NT2/D1 (cell line): ENCODE measurements around the gene BRAT1.

Experiments
- DNase-seq: peaks from one replicate; pipeline ENCODE4 v3.0.0-alpha.2; 2011; ENCODE audit warnings: low read depth, low spot score
- H3K27me3 ChIP-seq: 2 replicates; pipeline ENCODE4 v1.6.0; 2011; ENCODE audit warnings: mild to moderate bottlenecking; ENCODE audit not compliant: insufficient read length, insufficient read depth
- H3K36me3 ChIP-seq: 2 replicates; pipeline ENCODE4 v1.6.1; 2011; ENCODE audit warnings: mild to moderate bottlenecking, low read length, mixed read lengths; ENCODE audit not compliant: insufficient read depth, insufficient read length
- H3K4me1 ChIP-seq: 2 replicates; pipeline ENCODE4 v1.5.1; 2011; ENCODE audit not compliant: insufficient read depth, insufficient read length
- H3K4me3 ChIP-seq: 2 replicates; pipeline ENCODE4 v1.5.1; 2011; ENCODE audit warnings: low read depth; ENCODE audit not compliant: insufficient read length
- H3K9ac ChIP-seq: 2 replicates; pipeline ENCODE4 v1.6.0; 2011; ENCODE audit warnings: low read depth; ENCODE audit not compliant: insufficient read length
- H3K9me3 ChIP-seq: 2 replicates; pipeline ENCODE4 v1.5.1; 2011; ENCODE audit warnings: mild to moderate bottlenecking, low read length; ENCODE audit not compliant: insufficient read depth
- SUZ12 ChIP-seq: IDR thresholded peaks from 2 replicates; pipeline ENCODE4 v1.6.1; 2011; ENCODE audit not compliant: insufficient read length, insufficient read depth; ENCODE audit errors: extremely low read depth
- YY1 ChIP-seq: IDR thresholded peaks from 2 replicates; pipeline ENCODE4 v1.6.1; 2011; ENCODE audit not compliant: insufficient read length, insufficient read depth
- ZNF274 ChIP-seq: IDR thresholded peaks from 2 replicates; pipeline ENCODE4 v1.6.1; 2011; ENCODE audit warnings: mild to moderate bottlenecking, low read depth, low read length

BRAT1 gene

DNA sequence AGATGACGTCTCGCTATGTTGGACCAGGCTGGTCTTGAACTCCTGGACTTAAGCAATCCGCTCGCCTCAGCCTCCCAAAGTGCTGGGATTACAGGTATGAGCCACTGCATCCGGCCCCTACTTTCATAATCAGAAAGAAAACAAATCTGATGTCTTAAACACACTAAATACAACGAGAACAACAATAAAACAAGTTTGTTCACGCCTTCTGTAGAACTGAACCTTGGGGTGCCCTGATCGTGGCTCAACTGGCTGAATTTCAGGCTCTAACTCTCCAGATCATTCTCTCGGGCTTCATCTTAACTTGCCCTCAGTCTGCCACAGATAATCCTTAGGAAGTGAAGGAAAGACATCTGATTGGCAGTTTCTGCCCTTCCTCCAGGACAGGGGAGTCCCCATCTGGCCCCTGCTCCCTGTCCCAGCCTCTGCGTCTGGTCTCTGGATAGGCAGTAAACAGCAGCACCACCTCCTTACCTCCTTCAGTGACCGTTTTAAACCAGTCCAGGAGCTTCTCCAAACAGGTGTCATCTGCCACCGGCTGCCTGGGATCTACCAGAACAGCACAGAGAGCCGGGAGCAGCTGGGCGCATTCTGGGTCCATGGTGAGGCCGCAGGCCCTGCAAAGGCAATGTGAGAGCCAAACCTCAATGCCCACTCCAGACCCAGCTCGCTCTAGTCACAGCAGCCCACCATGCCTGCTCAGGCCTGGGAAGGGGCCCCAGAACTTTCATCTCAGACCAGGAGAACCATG lies 1.3 kb downstream of the BRAT1 start:
- DNase-seq = no peak
- peak overlapping the region; percentile 73 for H3K4me3 ChIP-seq
- peaks cover 6% of the 10 kb centered on the region for H3K4me1 ChIP-seq
- no peak for TF ChIP-seq SUZ12
- no peak for TF ChIP-seq YY1
- no peak for TF ChIP-seq ZNF274
- H3K9ac ChIP-seq = peak overlapping the region; percentile 98
- peaks cover 32% of the 10 kb centered on the region for H3K36me3 ChIP-seq
- no peaks in the 10 kb centered on the region for H3K9me3 ChIP-seq
- no peaks in the 10 kb centered on the region for H3K27me3 ChIP-seq

DNA sequence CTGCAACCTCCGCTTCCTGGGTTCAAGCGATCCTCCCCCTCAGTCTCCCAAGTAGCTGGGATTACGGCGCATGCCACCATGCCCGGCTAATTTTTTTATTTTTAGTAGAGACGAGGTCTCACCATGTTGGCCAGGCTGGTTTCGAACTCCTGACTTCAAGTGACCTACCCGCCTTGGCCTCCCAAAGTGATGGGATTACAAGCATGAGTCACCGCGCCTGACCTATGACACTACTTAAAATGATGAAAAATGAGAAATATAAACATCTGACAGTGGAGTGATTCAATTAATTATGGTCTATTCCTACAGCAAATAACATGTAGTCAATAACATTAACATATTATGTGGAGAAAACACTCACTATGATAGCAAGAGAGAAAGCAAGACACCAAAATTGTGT lies 2.2 kb downstream of the BRAT1 start:
- H3K9ac ChIP-seq = no peak overlapping the region
- TF ChIP-seq YY1 (no peak), ZNF274 (no peak), SUZ12 (no peak)
- DNase-seq = no peak
- H3K27me3 ChIP-seq = no peaks in the 10 kb centered on the region
- no peak overlapping the region for H3K4me3 ChIP-seq
- peaks cover 6% of the 10 kb centered on the region for H3K4me1 ChIP-seq
- peaks cover 36% of the 10 kb centered on the region for H3K36me3 ChIP-seq
- H3K9me3 ChIP-seq = no peaks in the 10 kb centered on the region

DNA sequence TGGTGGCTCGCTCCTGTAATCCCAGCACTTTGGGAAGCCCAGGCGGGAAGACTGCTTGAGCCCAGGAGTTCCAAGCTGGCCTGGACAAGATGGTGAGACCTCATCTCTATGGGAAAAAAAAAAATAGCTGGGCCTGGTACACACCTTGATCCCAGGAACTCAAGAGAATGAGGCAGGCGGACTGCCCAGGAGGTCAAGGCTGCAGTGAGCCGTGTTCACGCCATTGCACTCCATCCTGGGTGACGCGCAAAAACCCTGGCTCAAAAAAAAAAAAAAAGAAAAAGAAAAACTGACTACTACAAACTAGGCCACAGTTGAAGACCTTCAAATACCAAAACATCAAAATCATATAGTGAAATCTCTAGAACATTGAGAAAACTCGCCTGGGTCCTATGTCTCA lies 3.9 kb downstream of the BRAT1 start:
- peaks cover 6% of the 10 kb centered on the region for H3K4me1 ChIP-seq
- H3K4me3 ChIP-seq = no peak overlapping the region
- H3K36me3 ChIP-seq = peaks cover 52% of the 10 kb centered on the region
- H3K9ac ChIP-seq = no peak overlapping the region
- no peak for DNase-seq
- TF ChIP-seq ZNF274 (no peak), YY1 (no peak), SUZ12 (no peak)
- no peaks in the 10 kb centered on the region for H3K27me3 ChIP-seq
- no peaks in the 10 kb centered on the region for H3K9me3 ChIP-seq

DNA sequence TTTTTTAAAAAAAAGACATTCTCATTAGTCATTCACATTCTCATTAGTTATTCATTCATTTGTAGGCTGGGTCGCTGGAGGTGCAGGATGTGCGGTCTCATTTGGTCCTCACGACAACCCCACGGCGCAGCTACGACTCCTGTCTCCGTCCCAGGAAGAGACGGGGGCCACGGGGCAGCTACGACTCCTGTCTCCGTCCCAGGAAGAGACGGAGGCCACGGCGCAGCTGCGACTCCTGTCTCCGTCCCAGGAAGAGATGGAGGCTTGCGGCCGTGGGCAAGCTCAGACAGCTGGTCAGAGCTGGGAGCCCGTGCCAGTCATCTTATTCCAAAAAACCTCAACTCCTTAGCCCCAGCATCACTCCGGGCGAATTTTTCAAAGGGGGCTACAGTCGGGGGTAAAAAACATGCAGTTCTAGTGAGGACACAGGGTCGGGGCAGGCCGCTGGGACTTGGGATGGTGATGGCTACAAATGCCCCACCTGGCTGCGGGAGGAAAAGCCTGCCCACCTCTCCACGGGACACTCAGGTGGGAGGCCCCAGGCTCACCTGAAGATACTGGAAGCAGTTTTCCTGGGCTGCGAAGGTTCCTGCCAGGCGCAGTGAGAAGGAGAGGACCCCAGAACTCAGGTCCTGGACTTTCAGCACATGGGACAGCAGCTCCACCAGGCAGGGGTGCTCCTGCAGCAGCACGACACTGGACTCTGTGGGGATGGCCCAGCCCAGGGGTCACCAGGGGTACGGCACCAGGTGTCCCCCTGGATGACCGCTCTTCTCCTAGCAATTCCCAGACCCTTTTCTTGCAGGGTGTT lies 8.3 kb downstream of the BRAT1 start:
- no peak for DNase-seq
- no peaks in the 10 kb centered on the region for H3K27me3 ChIP-seq
- peaks cover 2% of the 10 kb centered on the region for H3K4me1 ChIP-seq
- H3K9ac ChIP-seq = no peak overlapping the region
- TF ChIP-seq ZNF274 (no peak), YY1 (no peak), SUZ12 (no peak)
- H3K4me3 ChIP-seq = no peak overlapping the region
- peaks cover 73% of the 10 kb centered on the region for H3K36me3 ChIP-seq
- H3K9me3 ChIP-seq = no peaks in the 10 kb centered on the region

DNA sequence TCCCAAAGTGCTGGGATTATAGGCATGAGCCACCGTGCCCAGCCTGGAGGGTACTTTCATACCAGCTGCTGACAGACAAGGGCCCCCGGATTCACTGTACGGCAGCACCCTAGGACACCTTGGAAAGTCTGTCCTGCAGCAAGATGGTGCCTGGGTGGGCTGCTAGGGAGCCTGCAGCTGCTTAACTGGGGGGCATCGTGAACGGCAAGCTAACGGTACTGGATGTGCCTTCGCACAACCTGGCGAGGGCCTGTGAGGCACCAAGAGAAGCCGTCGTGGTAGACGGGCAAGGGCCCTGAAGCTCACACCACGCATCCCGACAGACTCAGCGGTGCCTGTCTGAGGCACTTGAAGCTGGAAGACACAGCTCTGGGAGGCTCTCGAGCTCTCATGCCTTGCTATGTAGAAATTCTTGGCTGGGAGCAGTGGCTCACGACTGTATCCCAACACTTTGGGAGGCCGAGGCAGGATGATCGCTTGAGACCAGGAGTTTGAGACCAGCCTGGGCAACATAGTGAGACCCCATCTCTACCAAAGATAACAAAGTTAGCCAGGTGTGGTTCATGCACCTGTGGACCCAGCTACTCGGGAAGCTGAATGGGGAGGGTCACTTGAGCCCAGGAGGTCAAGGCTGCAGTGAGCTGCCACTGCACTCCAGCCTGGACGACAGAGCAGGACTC lies 9.4 kb downstream of the BRAT1 start:
- no peaks in the 10 kb centered on the region for H3K27me3 ChIP-seq
- no peak for TF ChIP-seq YY1
- TF ChIP-seq ZNF274 = no peak
- no peak for TF ChIP-seq SUZ12
- no peaks in the 10 kb centered on the region for H3K9me3 ChIP-seq
- DNase-seq = no peak
- H3K9ac ChIP-seq = no peak overlapping the region
- peaks cover 4% of the 10 kb centered on the region for H3K4me1 ChIP-seq
- peaks cover 76% of the 10 kb centered on the region for H3K36me3 ChIP-seq
- no peak overlapping the region for H3K4me3 ChIP-seq

DNA sequence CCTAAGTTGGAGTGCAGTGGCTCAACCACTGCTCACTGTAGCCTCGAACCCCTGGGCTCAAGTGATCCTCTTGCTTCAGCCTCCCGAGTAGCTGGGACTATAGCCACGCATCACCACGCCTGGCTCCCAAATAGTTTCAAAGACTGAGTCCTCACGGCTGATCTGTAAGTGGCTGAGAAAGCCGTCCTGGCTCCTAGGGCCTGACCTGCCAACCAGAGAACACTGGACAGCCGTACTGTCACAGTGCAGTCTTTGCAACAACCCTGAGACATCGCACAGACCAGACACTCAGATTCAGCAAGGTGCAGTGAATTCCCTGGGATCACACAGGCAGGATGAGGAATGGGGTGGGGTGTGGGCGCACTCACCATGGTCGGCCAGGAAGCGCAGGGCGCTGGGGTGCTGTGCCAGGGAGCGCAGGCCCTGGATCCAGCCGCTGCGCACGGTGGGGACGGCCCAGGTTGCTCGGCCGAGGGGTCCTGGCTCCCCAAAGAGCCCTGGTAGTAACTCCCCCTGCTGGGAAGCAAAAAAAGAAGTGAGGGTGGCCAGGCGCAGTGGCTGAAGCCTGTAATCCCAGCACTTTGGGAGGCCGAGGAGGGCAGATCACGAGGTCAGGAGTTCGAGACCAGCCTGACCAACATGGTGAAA lies 10.7 kb downstream of the BRAT1 start:
- peaks cover 5% of the 10 kb centered on the region for H3K4me1 ChIP-seq
- H3K36me3 ChIP-seq = peaks cover 85% of the 10 kb centered on the region
- H3K27me3 ChIP-seq = no peaks in the 10 kb centered on the region
- DNase-seq = no peak
- TF ChIP-seq SUZ12 (no peak), YY1 (no peak), ZNF274 (no peak)
- H3K9ac ChIP-seq = no peak overlapping the region
- no peak overlapping the region for H3K4me3 ChIP-seq
- no peaks in the 10 kb centered on the region for H3K9me3 ChIP-seq
